Effector CD4-positive, alpha-beta T cell (primary cell): ENCODE data around the gene ATRN.

ENCODE experiments used
- DNase-seq: peaks from one replicate; pipeline ENCODE4 v3.0.0-alpha.2; 2020

The ATRN gene

GRCh38 chr20:3678856-3679720 lies 208.3 kb downstream of the ATRN start:
- no peak for DNase-seq

- no peak for DNase-seq
These were observed 209.2 kb downstream of the ATRN start for GRCh38 chr20:3679749-3680700.

- no peak for DNase-seq
These were observed 210.0 kb downstream of the ATRN start for GRCh38 chr20:3680701-3681351.

GRCh38 chr20:3681352-3681930 lies 210.6 kb downstream of the ATRN start:
- no peak for DNase-seq

- DNase-seq = no peak
These were observed 211.3 kb downstream of the ATRN start, which contains the start of gene ADAM33 for GRCh38 chr20:3681931-3682781. Gene ADAM33, minus strand, starts transcription at chr20:3682010. Its CDS starts 6 bp downstream, at chr20:3682004.

- no peak for DNase-seq
These were observed 214.5 kb downstream of the ATRN start for GRCh38 chr20:3685341-3685740.

GRCh38 chr20:3686421-3686820 lies 215.6 kb downstream of the ATRN start:
- no peak for DNase-seq

- DNase-seq = no peak
These were observed 216.1 kb downstream of the ATRN start for GRCh38 chr20:3686867-3687321.

- DNase-seq = no peak
These were observed 216.8 kb downstream of the ATRN start for GRCh38 chr20:3687655-3688054.

GRCh38 chr20:3689978-3690377 lies 219.2 kb downstream of the ATRN start:
- DNase-seq = no peak

GRCh38 chr20:3690413-3690812 lies 219.6 kb downstream of the ATRN start:
- no peak for DNase-seq

- no peak for DNase-seq
These were observed 220.5 kb downstream of the ATRN start for GRCh38 chr20:3691306-3691705.

GRCh38 chr20:3691897-3692296 lies 221.1 kb downstream of the ATRN start:
- DNase-seq = no peak

- no peak for DNase-seq
These were observed 222.0 kb downstream of the ATRN start for GRCh38 chr20:3692706-3693294.

- no peak for DNase-seq
These were observed 222.6 kb downstream of the ATRN start for GRCh38 chr20:3693376-3693775.

GRCh38 chr20:3694864-3695263 lies 224.0 kb downstream of the ATRN start:
- no peak for DNase-seq

- DNase-seq = no peak
These were observed 225.4 kb downstream of the ATRN start for GRCh38 chr20:3696200-3696599.

GRCh38 chr20:3696745-3697587 lies 226.1 kb downstream of the ATRN start:
- DNase-seq = no peak

- no peak for DNase-seq
These were observed 226.9 kb downstream of the ATRN start for GRCh38 chr20:3697588-3698305.
